ENCODE measurements around the gene MLLT10.
A peak's percentile ranks its signal among the peaks of the same experiment; 100 is the strongest.
"Not testable (repeated sequence)": the region's sequence is repeated elsewhere in the genome, so short reads cannot be mapped to it uniquely, and the experiment has no call there.

Gene MLLT10

DNA sequence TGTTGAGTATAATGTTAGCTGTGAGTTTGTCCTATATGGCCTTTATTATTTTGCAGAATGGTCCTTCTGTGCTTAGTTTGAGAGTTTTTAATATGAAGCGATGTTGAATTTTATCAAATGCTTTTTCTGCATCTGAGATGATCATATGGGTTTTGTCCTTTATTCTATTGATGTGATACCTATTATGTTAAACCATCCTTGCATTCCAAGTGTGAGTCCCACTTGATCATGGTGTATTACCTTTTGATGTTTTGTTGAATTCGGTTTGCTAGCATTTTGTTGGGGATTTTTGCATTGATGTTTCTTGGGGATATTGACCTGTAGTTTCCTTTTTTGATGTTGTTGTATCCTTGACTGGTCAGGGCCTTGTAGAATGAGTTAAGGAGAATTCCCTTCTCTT lies 166.4 kb downstream of the MLLT10 start:
- no peak for DNase-seq (ENCODE audit: low read depth)

DNA sequence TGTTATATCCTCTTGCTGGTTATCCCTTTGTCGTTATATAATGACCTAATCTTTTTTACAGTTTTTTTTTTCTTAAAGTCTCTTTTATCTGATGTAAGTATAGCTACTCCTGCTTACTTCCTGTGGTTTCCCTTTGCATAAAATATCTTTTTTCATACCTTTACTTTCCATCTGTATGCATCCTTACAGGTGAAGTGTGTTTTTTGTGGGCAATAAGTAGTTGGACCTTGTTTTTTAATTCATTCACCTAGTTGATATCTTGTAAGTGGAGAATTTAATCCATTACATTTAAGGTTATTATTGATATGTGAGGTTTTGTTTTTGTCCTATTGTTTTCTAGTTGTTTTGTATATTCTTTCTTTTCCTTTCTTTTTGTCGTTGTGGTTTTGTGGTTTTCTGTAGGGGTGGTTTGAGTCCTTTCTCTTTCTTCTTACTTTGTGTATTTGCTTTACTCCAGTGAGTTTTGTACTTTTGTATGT lies 168.6 kb downstream of the MLLT10 start:
- no peak for DNase-seq (ENCODE audit: low read depth)

DNA sequence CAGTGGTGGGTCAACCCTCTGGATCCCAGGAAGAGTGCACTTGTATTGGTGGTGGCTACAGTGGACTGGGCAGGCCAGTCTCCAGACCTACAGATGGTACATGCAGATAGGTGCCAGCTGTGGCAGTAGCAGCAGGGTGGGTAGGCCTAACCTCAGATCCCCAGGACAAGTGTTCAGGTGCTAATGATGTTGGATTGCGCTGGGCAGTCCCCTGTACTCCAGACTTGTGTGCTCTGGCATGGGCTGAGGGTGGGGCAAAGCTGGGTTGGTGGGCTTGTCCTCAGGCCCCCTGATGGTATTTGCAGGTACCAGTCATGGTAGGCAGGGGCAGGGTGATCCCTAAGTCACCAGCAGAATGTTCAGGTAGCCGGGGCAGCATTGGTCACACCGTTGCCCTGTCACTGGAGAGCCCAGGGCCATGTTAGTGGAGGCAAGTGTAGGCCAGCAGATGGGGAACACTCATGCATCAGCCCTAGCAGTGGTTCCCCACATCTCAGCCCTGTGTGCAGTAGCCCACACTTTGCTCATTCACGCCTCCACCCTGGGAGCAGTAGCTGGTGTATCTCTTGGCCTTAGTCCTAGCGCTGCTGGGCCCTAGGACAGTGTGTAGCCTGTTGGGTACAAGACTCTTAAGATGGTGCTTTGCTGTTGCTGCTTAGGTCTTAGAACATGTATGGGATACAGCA lies 171.3 kb downstream of the MLLT10 start:
- no peak for DNase-seq (ENCODE audit: low read depth)

DNA sequence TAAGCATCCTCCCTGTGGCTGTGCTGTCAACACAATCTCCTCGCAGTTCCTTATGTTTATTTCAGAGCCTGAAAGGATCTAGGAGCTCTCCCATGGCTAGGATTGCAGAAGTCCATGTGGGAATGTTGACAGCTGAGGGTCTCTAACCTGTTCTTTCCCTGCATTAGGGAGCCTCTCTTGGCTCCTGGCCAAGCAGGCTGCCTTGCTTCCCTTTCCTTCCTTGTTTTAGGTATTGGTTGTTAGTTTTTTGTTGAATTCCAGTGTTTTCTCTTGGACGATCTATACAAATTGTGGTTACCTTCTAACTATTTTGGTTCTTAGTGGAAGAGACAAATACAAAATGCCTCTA lies 171.8 kb downstream of the MLLT10 start:
- no peak for DNase-seq (ENCODE audit: low read depth)

DNA sequence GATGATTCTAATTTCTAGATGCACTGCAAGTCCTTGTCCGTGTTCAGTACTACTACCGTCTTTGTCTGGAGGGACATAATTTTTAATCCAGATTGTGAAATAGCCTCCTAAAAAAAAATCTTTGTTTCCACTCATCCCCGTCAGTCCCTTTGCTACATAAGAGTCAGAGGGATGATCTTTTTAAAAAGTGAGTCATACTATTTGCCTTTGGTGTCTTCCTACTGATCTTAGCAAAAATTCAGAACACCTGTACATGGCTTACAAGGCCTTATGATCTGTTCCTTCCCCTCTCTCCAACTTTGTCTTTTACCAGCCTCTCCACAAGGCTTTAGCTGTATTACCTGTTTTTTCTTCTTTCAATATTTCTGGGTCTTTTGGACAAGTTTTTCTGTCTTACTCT lies 173.5 kb downstream of the MLLT10 start:
- DNase-seq (ENCODE audit: low read depth): no peak

DNA sequence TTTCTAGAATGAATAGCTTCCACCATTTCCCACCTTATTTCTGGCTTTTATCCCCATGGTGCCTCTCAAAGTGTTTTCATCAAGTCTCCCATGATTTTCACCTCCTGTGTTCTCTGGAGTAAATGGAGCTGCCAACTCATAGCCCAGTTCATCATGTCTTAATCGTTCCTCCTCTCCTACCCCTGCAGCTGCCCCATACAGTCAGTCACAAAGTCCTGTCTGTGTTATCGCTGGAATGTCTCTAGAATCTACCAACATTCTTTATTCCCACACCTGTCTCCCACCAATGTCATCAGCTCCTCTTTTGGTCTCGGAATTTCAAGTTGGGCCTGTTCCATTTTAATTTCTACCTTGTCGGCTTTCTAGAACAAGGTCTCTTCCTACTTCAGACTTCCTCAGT lies 178.9 kb downstream of the MLLT10 start:
- no peak for DNase-seq (ENCODE audit: low read depth)

DNA sequence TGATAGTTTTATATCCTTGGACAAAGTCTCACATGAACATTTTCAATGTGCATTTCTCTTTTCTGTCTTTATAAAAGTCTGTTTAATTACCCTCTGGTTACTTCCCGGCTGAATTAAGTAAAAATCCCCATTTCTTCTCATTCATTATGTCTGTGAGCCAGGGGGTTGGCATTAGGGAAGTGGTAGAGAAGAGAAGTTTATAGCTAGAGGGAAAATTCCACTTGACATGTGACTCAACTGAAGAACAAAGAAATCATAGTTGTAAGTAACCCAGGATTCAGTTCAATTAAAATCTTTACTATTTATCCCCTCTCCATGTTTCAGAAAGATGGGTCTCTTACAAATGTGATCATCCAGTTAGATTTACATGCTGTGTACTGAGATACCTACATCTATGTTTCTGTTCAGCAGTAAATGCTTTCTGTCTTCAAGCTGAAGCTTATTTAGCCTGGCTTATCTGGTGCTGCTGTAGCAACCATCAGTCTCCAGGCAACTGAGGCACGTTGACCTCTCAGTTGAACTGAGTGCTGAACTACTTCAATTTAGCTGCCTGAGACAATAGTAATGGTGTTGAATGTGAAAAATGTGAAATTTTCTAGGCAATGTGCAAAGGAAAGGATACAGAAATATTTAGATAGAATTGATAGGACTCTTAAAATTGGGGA lies 181.6 kb downstream of the MLLT10 start:
- no peak for DNase-seq (ENCODE audit: low read depth)

DNA sequence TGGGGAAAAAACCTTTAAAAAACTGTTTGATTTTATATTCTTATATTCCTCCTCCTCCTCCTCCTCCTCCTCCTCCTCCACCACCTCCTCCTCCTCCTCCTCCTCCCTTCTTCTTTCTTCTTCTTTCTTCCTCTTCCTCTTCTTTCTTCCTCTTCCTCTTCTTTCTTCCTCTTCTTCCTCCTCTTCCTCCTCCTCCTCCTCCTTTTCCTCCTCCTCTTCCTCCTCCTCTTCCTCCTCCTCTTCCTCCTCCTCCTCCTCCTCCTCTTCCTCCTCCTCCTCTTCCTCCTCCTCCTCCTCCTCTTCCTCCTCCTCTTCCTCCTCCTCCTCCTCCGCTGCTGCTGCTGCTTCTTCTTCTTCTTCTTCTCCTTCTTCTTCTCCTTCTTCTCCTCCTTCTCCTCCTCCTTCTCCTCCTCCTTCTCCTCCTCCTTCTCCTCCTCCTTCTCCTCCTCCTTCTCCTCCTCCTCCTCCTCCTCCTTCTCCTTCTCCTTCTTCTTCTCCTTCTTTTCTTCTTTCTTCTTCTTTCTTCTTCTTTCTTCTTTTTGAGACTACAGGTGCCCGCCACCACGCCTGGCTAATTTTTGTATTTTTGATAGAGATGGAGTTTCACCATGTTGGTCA lies 183.5 kb downstream of the MLLT10 start:
- DNase-seq (ENCODE audit: low read depth): not testable (repeated sequence)

DNA sequence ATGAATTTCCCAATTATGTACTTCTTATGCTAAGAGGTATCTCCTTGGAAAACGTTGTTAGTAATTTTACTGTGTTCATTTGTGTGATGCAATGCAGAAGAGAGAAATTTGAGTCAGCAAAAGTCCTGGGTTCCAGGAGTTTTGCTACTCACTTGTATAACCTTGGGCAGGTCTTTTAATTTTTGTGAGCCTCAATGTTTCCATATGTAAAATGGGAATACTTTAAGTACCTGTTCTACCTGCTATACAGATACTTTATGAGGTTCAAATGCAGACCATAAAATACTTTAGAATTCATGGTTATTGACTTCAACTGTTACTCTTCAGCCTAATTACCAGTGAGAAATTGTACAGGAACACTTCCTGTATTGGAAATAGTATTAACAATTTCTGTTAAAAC lies 185.5 kb downstream of the MLLT10 start:
- no peak for DNase-seq (ENCODE audit: low read depth)

DNA sequence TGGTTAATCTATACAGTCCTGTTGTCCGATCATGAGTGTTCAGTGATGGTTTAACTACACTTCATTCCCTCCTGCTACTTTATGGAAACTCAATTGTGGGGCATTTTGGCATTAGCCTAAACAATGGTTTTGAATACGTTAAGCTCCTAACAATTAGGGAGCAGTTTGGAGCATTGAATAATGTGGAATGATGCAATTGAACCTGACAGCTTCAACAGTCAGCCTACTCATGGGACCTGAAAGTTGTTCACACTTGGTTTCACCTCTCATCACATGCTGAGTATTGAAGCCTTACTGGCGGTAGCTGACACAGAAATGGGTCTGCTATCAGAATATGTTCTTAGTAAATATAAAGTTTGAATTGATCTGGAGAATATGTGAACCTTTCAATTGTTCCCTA lies 186.1 kb downstream of the MLLT10 start:
- DNase-seq (ENCODE audit: low read depth): no peak

DNA sequence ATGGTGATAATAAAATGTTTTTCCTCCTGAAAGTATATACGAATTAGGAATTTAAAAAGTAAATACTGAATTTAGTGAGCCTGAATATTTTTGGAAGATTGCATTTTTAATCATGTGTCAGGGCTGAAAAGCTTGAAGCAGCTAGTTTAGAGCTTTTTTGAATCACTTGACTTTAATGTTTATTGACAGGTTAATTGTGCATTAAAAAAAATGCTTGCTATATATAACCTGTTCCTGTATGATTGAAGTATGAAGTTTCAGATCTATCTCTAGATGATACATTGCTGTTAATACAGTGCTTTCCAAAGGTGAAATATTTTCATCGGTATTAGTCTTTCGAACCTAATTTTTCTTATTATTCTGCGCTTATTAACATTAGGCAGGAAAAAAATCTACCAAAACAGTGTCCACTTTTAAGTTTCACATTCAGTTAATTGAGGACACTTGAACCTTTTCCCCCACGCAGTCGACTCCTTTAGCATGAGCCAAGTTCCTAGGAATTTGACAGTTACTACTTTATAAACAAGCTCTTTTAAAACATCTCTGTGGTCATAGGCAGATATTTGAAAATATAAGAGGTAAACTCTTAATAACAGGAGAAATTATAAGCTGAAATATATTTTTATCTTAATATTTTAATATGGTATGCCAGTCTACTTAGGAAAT lies 187.1 kb downstream of the MLLT10 start:
- no peak for DNase-seq (ENCODE audit: low read depth)

DNA sequence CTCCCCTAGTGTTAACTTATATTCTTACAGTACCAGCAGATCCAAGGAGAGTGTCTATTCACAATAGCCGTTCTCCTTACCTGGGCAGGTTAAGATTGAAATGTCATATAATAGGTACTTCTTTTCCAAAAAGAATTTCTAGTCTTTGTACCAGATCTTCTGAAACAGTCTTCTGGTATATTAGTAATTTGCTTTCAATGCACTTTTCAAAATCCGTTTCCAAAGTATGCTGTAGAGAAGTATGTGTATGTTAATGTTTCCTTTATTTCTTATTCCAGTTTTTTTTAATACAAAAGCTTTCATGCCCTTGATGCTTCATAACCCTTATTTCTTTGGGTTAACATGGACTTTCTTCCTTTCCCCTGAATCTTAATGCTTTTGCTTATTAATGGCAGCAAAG lies 188.2 kb downstream of the MLLT10 start:
- DNase-seq (ENCODE audit: low read depth): no peak

DNA sequence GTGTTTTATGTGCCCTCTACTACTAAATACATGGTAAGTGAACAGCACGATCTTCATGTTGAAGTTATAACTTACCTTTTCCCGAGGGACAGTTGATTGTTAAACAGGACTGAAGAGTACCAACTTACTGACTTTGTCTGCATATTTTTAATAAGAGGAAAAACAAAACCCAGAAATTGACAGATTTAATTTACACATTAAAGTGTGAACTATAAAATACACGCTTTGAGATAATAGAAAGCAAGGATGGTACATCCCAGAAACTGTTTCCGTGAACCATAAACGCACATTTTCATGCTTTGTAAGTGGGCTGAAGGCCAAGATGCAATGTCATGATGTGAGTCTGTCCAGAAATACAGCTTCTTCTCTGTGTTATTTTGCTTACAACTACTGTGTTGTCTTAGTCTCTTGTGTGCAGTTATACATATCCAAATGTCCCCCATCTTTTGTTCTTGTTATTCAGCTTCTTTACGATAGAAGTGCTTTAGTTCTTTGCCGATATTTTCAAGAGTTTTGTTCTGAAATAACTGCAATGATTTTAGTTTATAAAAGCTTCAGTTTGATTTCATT lies 190.1 kb downstream of the MLLT10 start:
- no peak for DNase-seq (ENCODE audit: low read depth)

DNA sequence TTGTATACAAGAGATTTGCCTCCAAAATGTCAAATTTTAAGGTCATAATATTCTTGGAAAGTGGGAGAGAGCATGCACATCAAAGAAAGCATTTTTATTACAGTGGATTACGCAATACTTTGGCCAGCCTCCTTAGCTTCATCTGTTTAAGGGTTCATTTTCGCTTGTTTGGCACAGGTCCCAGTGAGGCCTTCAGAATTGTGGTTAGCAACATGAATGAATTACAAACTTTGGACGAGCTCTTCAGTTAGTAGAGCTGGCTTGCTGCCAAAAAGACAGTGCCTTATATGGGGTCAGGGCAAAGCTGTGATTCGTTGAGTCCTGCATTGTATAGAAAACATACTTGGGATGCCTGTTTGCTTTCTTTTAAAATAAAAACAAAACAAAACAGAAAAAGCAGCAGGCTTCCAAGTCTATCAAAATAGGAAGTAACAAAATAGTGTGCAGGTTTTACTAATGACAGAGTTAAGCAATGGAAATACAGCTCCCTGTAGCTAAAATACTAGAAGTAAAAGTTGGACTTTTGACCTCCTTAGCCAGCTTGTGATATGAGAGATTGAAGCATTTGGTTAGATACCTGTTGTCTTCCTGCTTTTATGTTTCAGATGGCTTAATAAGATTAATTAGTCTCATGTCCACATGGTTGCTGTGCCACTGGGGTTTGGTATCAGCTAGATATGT lies 190.8 kb downstream of the MLLT10 start:
- DNase-seq (ENCODE audit: low read depth): peak; percentile 99

DNA sequence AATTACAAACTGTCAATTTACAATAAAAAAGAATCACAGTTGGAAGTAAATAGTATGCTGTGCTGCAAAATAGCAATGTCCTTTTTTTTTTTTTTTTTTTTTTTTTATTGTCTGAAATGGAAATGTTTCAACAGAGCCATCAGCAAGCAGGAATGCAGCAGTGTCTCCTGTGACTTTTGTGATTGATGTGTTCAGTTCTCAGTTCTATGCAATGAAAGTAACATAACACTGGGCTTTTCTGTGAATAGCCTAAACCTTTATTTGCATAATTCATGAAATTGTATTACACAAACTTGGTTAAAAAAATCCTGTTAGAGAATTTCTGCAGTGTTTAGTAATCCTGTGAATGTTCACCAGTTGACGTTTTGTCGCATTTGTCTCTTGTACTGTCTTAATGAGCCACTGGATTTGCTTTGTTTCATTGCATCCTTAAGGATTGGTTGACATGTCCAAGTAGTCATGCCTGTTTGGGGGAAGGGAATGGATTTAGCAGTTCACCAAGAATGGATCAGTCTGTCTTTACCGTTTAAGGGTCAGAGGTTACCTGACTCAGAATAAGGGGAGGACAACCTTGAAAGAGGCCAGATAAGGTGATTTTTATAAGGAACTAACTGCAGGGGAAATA lies 192.7 kb downstream of the MLLT10 start:
- no peak for DNase-seq (ENCODE audit: low read depth)

DNA sequence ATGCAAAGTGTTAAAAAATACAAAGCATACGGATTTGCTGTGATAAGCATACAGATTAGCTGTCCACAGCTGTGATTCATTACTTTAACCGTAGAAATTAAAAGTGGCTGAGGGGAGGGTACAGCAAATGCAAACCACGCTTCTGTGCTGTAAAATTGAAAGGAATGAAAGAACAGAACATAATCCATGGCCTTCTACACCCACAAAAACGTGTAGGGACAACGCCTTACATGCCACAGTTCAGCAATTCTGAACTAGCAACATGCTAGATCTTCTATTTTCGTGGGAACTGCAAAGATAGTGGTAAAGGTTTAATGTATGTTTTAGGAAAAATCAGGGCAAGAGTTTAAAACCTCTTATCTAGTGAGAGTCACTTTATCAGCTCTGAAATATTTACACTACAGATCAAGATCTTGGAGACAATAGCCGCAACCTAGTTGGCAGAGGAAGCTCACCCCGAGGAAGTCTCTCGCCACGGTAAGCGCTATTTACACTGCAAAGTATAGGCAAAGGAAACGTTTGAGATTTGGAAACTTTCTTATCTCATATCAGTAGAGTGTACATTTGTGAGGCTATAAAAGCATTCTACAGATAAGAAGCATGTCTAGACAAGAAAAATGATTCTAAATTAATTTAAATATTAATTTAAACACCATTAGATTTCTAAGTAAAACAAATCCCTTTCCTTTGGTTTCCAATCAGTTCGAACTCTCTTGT lies 193.6 kb downstream of the MLLT10 start:
- no peak for DNase-seq (ENCODE audit: low read depth)

DNA sequence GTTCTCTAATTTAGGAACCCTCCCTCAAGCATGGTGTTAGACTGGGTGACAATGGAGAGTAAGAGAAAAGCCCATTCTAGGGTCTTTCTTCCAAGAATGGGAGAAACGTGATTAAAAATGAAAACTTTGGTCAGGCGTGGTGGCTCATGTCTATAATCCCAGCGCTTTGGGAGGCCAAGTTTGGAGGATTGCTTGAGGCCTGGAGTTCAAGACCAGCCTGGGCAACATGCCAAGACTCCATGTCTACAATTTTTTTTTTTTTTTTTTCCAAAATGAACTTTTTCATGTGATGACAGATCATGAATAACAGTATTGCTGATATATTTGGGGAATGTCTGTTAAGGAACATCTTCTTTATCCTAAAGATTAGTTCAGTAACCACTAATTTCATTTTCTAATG lies 194.6 kb downstream of the MLLT10 start:
- no peak for DNase-seq (ENCODE audit: low read depth)

DNA sequence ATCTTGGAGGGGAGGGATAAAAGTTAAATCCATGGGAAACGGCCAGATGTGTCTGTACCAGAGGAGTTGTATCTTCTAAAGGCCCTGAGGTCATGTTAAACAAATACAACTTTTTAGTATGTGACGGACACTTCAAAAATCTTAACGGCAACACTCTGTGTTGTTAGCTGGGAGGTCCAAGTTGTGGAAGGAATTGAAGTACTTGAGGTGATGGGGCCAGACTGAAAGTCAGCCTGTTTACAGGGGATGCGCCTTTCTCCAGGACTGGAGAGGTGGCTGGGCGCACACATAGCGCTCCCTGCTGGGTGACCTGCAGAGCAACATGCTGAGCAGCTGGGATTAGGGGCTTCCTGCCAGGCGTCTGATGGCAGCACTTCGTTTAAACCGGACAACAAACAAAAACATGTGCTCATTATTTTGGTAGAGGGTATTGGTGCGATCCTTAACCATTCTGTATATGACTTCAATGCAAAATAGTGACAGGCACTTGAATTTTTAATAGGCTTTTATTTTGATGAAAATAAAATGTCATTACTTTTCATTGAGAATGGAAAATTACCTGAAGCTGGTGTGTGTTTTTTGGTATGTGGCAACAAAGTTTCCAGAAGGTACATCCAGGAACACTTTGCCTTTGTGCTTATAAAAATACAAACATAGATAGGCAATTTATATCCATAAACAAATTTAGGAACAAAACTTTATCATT lies 198.2 kb downstream of the MLLT10 start:
- DNase-seq (ENCODE audit: low read depth): peak; percentile 30

DNA sequence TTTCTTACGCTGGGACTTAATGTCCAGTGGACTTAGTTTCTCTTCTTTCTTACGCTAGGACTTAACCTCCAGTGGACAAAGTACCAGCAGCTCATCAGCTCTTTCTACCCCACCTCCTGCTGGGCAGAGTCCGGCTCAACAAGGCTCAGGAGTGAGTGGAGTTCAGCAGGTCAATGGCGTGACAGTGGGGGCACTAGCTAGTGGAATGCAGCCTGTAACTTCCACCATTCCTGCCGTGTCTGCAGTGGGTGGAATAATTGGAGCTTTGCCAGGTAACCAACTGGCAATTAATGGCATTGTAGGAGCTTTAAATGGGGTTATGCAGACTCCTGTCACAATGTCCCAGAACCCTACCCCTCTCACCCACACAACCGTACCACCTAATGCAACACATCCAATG lies 199.7 kb downstream of the MLLT10 start:
- no peak for DNase-seq (ENCODE audit: low read depth)

DNA sequence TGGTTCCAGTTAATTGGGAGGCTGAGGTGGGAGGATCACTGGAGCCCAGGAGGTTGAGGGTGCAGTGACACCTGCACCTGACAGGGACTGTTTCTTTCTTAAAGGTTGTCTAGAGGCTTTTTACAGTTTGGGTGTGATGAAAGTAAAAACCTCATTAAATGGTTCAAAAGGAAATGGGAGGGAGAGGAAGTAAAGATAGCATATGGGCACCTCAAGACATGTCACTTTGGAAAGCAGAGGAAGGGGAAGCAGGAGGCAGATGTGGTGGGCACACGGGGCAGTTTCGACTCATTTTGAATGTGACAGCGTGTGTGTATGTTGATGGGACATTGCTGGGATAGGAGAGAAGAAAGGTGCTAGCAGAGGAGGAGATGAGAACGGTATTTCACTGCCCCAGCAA lies 203.1 kb downstream of the MLLT10 start:
- no peak for DNase-seq (ENCODE audit: low read depth)
